GM19240 (cell line): ENCODE data around the gene HSPA1A.
"Not testable (repeated sequence)": the region's sequence is repeated elsewhere in the genome, so short reads cannot be mapped to it uniquely, and the experiment has no call there.

ENCODE experiments used
- DNase-seq: peaks from one replicate; pipeline ENCODE4 v3.0.0; 2011; ENCODE audit warnings: low spot score; ENCODE audit not compliant: insufficient read length

HSPA1A gene

DNA sequence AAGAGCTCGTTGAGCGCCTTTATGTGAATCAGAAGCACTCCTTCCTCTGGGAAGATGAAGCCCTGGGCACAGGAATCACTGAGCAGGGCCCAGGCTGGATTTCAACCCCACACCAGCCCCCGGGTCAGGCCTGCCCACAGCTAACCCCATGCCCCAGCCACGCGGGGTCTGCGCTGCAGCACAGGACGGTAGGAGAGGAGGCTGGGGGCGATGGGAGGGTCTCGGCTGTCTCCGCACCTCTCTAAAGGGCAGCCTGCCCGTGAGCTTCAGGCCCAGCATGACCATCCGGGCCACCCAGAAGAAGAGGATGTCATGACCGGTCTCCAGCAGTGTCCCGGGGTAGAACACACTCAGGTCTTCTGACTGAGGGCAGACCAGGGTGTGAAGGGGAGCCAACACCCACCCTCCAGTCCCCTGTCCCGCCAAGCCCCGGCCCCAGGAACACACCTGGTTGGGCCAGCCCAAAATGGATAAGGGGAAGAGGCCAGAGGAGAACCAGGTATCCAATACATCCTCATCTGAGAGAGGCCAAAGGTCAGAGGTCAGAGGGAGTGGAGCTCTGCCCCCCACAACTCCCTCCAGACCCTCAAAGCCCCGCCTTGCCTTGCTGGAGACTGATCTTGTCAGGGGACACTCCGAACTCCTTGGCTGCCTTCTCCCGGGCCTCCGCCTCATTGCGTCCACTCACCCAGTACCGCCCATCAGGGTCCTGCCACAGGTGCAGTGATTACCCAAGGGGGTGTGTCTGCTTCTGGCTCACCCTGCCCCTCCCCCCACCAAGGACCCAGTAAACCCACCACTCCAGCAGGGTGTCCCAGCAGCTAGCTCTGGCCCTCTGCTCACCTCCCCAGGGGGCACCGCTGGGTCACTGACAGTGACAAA lies 33.9 kb upstream of the HSPA1A start:
- DNase-seq = no peak

- no peak for DNase-seq
These were observed 33.1 kb upstream of the HSPA1A start for GRCh38 chr6:31782126-31782855.

DNA sequence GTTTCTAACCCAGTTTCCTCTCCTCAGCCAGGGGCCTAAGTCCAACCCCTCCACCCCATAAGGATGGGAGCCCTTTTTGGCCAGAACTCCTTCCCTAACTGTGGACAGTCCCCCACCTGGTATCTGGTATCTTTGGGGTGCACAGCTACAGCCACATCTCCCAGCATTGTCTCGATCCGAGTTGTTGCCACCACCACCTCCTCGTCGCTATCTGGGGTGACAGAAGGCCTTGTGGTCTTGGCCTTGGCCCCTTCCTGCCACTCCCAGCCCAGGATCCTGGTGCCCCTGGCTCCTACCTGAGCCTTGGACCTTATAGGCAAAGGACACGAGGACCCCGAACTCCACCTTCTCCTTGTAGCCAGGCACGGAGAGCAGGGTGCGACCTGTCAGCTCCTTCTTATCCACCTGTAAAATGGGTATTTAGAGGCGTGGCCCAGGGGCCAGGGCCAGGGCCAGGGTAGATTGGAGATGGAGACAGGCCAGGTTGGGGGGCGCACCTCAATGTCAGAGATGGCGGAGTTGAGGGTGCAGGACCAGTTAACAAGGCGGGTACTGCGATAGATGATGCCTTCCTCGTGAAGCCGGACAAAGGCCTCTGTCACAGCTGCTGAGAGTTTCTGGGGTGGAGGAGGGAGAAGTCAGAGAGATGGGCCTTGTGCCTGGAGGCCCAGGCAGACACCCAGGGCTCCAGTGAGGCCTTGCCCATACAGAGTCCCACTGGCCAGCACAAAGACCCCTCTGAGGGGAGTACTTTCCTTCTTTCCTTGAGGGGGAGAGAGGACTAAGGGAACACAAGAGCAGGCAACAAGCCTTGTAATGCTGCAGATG lies 31.0 kb upstream of the HSPA1A start:
- DNase-seq = no peak

DNA sequence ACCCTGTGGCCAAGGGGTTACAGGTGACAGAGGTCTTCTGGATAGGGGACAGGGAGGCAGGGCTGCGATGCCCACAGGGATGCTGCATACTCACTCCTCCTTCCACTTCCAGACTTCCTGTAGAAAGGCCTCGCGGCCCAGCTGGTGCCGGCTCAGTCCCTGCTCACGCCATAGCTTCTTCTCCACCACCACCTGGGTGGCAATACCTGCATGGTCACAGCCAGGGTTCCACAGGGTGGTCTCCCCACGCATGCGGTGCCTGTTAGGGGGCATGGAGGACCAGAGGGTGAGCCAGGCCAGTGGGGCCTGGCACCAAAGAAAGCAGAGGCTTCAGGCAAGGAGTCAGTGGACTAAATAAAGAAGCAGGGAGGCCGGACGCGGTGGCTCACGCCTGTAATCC lies 29.9 kb upstream of the HSPA1A start:
- no peak for DNase-seq

GRCh38 chr6:31791324-31792089 lies 23.8 kb upstream of the HSPA1A start:
- DNase-seq = no peak

DNA sequence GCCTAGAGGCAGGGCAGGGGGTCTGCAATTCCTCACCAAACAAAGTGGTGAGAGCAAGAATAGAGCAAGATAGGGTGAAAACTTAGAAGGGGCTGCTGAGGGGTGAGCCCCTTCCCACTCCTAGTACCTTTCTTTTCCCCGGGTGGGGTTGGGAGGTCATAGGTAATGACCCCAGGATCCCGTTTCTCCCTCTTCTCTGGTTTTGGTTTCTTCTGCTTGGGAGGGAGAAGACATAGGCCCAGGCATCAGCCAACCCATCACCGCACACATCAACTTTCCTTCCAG lies 23.3 kb upstream of the HSPA1A start:
- DNase-seq = no peak

DNA sequence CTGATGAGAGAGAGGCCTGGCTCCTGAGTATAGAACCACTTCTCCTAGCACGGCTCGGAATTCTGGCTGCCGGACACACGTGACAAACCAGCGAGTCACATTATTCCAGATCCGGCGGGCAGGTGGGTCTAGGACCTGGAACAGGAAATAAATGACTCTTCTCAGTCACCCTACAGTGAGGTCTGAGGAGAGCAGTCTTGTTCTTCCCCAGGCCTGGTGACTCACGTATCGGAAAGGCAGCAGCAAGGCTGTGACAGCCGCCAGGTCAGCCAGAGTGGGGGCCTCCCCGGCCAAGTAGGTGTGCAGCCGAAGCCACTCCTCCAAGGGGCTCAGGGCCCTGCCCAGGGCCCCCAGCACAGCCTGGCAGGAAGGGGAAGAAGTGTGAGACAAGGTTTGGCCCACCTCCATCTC lies 22.6 kb upstream of the HSPA1A start:
- no peak for DNase-seq

DNA sequence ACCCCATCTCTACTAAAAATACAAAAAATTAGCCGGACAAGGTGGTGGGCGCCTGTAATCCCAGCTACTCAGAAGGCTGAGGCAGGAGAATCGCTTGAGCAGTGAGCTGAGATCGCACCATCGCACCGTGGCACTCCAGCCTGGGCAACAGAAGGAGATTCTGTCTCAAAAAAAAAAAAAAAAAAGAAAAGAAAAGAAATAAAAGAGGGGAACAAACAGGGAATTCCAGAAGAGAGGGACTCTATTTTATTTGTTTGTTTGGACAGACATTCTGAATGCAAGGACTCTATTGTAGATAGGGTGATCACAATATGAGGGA lies 21.5 kb upstream of the HSPA1A start:
- DNase-seq = not testable (repeated sequence)

DNA sequence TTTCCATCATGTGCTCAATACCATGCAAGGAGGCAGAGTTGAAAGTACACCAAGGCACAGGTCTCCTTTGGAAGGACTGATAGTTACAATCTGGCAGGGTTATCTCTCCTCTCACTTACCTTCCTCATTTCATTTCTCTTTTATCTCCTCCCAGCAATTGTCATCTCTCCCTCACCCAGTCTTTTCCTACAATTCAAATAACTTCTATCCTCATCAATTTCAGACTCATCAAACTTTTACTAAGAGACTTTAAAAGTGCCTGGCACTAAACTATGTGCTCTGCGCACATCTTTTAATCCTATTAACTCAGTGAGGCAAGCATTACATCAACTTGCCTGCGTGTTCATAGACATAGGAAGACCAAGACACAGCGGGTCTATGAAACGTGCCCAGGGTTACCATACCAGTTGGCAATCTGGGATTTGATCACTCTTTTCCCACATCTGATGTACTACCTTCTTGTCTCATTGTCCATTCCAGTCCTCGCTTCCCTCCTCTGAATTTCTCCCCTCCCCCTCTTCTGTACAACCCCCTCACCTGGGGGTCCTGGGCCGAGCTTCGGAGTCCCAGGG lies 21.0 kb upstream of the HSPA1A start:
- DNase-seq = no peak

DNA sequence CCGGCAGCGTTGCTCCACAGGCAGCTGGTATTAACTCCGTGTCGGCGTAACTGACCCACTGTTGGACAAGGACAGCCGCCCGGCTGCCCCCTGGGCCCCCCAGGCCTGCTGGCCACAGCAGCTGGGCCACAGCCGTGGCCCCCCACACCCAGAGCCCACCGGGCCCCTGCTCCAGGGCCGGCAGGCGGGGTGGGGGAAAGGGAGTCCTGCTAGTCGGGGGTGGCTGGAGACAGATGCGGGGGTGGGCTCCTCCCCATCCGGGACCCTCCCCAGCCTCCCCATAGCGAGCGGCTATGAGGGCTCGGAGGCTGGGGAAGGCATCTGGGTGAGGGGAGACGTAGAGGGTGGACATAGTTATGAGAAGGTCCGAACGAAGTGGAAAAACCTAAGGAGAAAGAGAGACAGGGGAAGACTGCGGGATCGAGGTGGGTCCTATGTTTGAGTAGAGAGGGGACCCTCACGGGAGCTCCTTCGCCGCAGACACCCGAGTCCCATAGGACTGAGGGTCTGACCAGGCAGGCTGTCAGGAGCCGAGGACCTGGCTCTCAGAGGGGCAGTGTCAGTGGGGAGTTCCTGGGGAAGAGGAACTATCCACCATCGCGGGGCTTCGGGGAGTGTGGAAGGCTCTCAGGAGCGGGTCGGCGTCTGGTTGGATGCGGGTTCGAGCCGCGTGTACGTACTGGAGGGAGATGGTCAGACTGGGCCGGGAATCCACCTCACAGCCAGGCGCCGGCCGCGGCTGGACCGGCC lies 20.3 kb upstream of the HSPA1A start:
- DNase-seq = no peak

DNA sequence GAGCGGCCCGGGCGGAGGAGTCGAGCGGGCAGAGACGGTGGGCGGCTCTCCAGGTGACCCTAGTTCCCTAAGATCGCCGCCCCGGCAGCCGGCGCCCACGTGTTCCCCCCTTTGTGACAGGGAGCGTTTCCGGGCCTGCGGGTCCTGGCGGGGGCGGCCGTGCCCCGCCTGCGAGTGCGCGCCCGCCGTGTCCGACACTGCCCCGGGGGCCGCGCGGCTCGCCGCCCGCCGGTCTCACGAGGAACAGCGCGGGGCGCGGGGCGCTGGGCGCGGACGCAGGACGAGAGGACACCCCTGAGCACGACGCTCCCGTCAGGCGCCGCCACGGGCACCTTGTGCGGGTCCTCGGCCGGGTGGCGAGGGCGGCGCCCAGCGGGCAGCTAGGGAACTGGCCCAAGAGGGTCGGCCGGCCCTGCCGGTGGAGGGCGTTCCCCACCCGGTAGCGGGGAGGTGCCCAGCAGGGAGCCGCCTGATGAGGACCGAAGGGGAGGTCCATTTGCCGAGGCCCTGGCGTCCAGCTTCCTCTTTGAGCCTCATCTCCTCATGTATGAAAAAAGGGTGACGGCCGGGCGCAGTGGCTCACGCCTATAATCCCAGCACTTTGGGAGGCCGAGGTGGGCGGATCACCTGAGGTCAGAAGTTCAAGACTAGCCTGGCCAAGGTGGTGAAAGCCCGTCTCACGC lies 19.6 kb upstream of the HSPA1A start, which contains the start of gene VARS1:
VARS1 (minus strand) TSS at position 137 of the 683 bp plus-strand sequence. CDS start 535 bp downstream, outside the sequence.
- DNase-seq = peak; percentile 90

GRCh38 chr6:31796993-31797385 lies 18.4 kb upstream of the HSPA1A start:
- no peak for DNase-seq

- DNase-seq = no peak
These were observed 17.8 kb upstream of the HSPA1A start for GRCh38 chr6:31797588-31797987.

DNA sequence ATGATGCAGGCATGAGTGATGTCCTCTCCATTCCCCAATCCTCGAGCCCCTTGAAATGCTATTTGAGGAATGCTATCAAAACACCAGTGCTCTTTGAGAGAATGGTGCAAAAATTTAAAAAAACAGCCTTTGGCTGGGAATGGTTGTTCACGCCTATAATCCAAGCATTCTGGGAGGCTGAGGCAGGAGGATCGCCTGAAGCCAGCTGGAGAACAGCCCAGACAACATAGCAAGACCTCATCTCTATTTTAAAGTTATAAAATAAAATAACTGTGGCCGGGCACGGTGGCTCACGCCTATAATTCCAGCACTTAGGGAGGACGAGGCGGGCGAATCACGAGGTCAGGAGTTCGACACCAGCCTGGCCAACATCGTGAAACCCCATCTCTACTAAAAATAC lies 15.6 kb upstream of the HSPA1A start:
- DNase-seq = no peak

DNA sequence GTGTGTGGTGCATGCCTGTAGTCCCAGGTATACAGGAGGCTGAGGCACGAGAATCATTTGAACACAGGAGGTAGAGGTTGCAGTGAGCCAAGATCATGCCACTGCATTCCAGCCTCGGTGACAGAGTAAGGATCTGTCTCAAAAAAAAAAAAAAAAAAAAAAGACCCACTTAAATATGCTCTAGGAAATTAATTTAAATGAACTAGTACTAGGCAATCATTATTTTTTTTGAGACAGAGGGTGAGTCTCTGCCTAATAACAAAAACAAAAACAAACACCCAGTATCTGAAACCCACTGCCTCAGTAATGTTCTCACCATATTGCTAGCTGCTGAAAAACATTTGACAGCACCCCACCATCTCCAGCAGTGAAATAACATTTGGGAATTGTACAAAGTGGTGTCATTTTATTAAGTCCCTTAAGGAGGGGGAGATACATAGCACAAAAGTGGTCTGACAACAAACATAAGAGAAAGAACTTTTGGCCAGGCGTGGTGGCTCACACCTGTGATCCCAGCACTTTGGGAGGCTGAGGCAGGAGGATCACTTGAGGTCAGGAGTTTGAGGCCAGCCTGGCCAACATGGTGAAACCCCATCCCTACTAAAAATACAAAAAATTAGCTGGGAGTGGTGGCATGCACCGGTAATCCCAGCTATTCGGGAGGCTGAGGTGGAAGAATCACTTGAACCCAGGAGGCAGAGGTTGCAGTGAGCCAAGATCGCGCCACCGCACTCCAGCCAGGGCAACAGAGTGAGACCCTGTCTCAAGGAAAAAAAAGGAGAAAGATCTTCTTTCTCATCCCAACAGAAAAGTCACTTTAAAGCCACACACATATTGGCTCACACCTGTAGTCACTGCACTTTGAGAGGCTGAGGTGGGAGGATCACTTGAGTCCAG lies 14.1 kb upstream of the HSPA1A start:
- DNase-seq = not testable (repeated sequence)

GRCh38 chr6:31805939-31806469 lies 9.3 kb upstream of the HSPA1A start:
- no peak for DNase-seq

DNA sequence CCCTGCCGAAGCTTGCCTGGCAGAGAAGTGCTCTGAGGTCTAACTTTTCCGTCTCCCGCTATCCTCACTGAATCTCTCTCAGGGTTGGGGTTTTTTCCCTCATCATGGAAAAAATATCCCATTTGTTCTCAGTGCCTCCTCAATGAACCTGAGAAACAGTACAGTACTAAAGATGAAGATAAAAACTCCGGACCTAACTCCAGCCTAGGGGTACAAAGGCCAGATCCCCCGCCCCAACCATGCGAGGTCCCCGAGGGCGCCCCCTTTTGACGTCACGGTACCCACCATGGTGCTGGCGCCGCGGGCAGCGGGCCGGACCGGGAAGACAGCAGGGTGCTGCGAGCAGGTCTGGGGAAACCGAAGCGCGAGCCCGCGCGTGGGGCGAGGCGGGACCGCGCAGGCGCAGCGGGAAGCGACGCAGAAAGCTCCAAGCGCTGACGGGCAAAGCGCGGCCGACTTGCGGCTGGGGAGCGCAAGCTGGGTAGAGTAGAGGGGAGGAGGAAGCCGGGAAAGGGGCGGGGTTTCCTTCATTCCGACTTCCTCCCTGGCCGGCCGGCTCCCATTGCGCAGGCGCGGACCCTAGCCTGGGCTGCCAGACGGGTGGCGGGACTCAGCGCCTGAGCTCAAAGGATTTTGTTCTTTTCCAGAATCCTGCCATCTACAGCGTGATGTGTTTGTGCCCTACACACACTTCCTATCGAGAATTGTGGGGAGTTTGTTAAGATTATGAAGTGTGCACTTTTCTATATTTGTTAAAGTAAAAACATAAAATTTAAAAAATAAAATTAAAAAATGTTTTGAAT lies 8.7 kb upstream of the HSPA1A start, which contains the start of gene LSM2:
LSM2 (minus strand) TSS at position 497 of the 803 bp plus-strand sequence; CDS start at position 288, 209 bp downstream.
- DNase-seq = peak; percentile 97
